K562 (cell line): ENCODE measurements around the gene ZNF787. TPM values are rescaled to one million over a fixed set of nuclear protein-coding genes. Genes with fewer than 3 reads are reported as not detected.

Source experiments
- ATF4 ChIP-seq: fragments of 450-650 bp; formaldehyde crosslinking; IDR thresholded peaks from 2 replicates; pipeline ENCODE4 v1.4.0; 2022; ENCODE audit warnings: mild to moderate bottlenecking, moderate library complexity
- ATF7 ChIP-seq: fragments of 450-650 bp; IDR thresholded peaks from 2 replicates; pipeline ENCODE4 v1.7.1; 2014; ENCODE audit warnings: mild to moderate bottlenecking, moderate library complexity
- CBFA2T3 ChIP-seq: fragments of 450-650 bp; IDR thresholded peaks from 2 replicates; pipeline ENCODE4 v1.6.1; 2017
- CBFB ChIP-seq: sonication (generic); formaldehyde crosslinking; IDR thresholded peaks from 2 replicates; pipeline ENCODE4 v1.4.0; 2020; ENCODE audit warnings: mild to moderate bottlenecking, missing genetic modification reagents
- FOSL1 ChIP-seq: fragments of 200-800 bp; sonication (Bioruptor generic); conservative IDR thresholded peaks from 2 replicates; pipeline ENCODE4 v1.6.1; 2016; ENCODE audit warnings: missing genetic modification characterization, missing compliant biosample characterization
- HMG20B ChIP-seq: fragments of 250-450 bp; sonication (Bioruptor Pico); IDR thresholded peaks from 2 replicates; pipeline ENCODE4 v1.5.0; 2021; ENCODE audit warnings: mild to moderate bottlenecking
- HOMEZ ChIP-seq: fragments of 250-450 bp; sonication (Bioruptor Pico); IDR thresholded peaks from 2 replicates; pipeline ENCODE4 v1.4.0; 2020; ENCODE audit warnings: mild to moderate bottlenecking, moderate library complexity
- KDM2B ChIP-seq: fragments of 250-450 bp; sonication (Bioruptor Pico); IDR thresholded peaks from 2 replicates; pipeline ENCODE4 v1.8.0; 2021; ENCODE audit warnings: mild to moderate bottlenecking, moderate library complexity
- L3MBTL2 ChIP-seq: fragments of 450-650 bp; IDR thresholded peaks from 2 replicates; pipeline ENCODE4 v1.6.1; 2016; ENCODE audit warnings: mild to moderate bottlenecking, moderate library complexity
- MAFF ChIP-seq: IDR thresholded peaks from 2 replicates; pipeline ENCODE4 v1.6.1; 2012; ENCODE audit warnings: low read length, improper control_type of control experiment
- MCM3 ChIP-seq: fragments of 450-650 bp; IDR thresholded peaks from 2 replicates; pipeline ENCODE4 v1.6.1; 2016
- MIER1 ChIP-seq: fragments of 450-650 bp; IDR thresholded peaks from 2 replicates; pipeline ENCODE4 v1.6.1; 2016; ENCODE audit warnings: antibody characterized with exemption, mild to moderate bottlenecking, low read depth
- NCOA6 ChIP-seq: fragments of 450-650 bp; IDR thresholded peaks from 2 replicates; pipeline ENCODE4 v1.6.1; 2017; ENCODE audit warnings: mild to moderate bottlenecking
- NKRF ChIP-seq: fragments of 450-650 bp; IDR thresholded peaks from 2 replicates; pipeline ENCODE4 v1.6.1; 2016; ENCODE audit warnings: borderline replicate concordance
- POLR2A ChIP-seq: fragments of 450-650 bp; conservative IDR thresholded peaks from 2 replicates; pipeline ENCODE4 v1.6.1; 2016
- POLR2AphosphoS5 ChIP-seq: IDR thresholded peaks from 2 replicates; pipeline ENCODE4 v1.6.1; 2011; ENCODE audit warnings: mild to moderate bottlenecking, low read depth, low read length, moderate library complexity; ENCODE audit not compliant: control insufficient read depth, insufficient read depth
- POLR2B ChIP-seq: fragments of 450-650 bp; IDR thresholded peaks from 2 replicates; pipeline ENCODE4 v1.6.1; 2018; ENCODE audit warnings: low read depth; ENCODE audit not compliant: partially characterized antibody
- RBM39 ChIP-seq: fragments of 200-400 bp; formaldehyde crosslinking; optimal IDR thresholded peaks from 2 replicates; pipeline ENCODE3; 2018; ENCODE audit warnings: low read depth, low read length
- SMAD4 ChIP-seq: fragments of 250-450 bp; sonication (Bioruptor Pico); conservative IDR thresholded peaks from 2 replicates; pipeline ENCODE4 v1.8.0; 2021; ENCODE audit warnings: inconsistent platforms, mild to moderate bottlenecking, moderate library complexity
- ZNF143 ChIP-seq: sonication (generic); formaldehyde crosslinking; IDR thresholded peaks from 2 replicates; pipeline ENCODE4 v1.9.0; 2022; ENCODE audit warnings: mild to moderate bottlenecking, missing genetic modification reagents
- ZNF518B ChIP-seq: fragments of 250-450 bp; sonication (Bioruptor Pico); IDR thresholded peaks from 2 replicates; pipeline ENCODE4 v1.5.0; 2021; ENCODE audit warnings: mild to moderate bottlenecking, moderate library complexity
- polyA plus RNA-seq, 8 experiments: library from polyadenylated mRNA; depleted of rRNA in 4 of 8; stranded (reverse) in 5 of 8; unstranded in 3 of 8; fragments of >200 nt; fragmentation: Nextera tagmentation in 2 of 8; fragmentation: Illumina TruSeq in 1 of 8; extraction: Ambion mirVana in 2 of 8; extraction: Trizol in 1 of 8; gene quantifications; 2 replicates each; pipeline versions ENCODE4 v1.2.1 to v1.2.3, GENCODE V29; 2011 to 2014; ENCODE audit warnings: inconsistent platforms in 1 of 8, missing spikeins in 1 of 8
- total RNA-seq, 7 experiments: library from RNA; depleted of rRNA in 6 of 7; stranded (reverse); fragments of >200 nt in 6 of 7; fragmentation: Illumina TruSeq in 2 of 7; extraction: Trizol in 2 of 7; gene quantifications; 2 replicates each; pipeline versions ENCODE4 v1.2.1 to v1.2.3, GENCODE V29; 2011 to 2021; ENCODE audit warnings: low replicate concordance in 1 of 7

The ZNF787 gene
- total and polyA plus RNA-seq, 9 of the 15 experiments (the other 6 are each of a cell fraction or from before 2014, with no cell fraction given), result 0.45 to 77.6 (median 7.3) TPM

- no peak for TF ChIP-seq ZNF518B (CRISPR knock-in tag)
- 0 out of 2 replicates have a peak, but pooled peaks have one; percentile 55 for TF ChIP-seq HOMEZ
- no peak for TF ChIP-seq KDM2B (CRISPR knock-in tag)
- no peak for TF ChIP-seq MIER1
- TF ChIP-seq CBFA2T3, result peak; percentile 6; the same call in 1 of the 2 replicates
- TF ChIP-seq POLR2A, result peak; percentile 76
- TF ChIP-seq ZNF143 (CRISPR knock-in tag), result 0 out of 2 replicates have a peak, but pooled peaks have one; percentile 22
- TF ChIP-seq HMG20B (CRISPR knock-in tag), result no peak
- TF ChIP-seq ATF7, result peak; percentile 84
- no peak for TF ChIP-seq RBM39
- peak; percentile 91 for TF ChIP-seq SMAD4 (CRISPR knock-in tag)
- no peak for TF ChIP-seq MCM3
- 0 out of 2 replicates have a peak, but pooled peaks have one; percentile 41 for TF ChIP-seq L3MBTL2
- no peak for TF ChIP-seq NKRF
- 0 out of 2 replicates have a peak, but pooled peaks have one; percentile 13 for TF ChIP-seq POLR2AphosphoS5
- TF ChIP-seq NCOA6, result no peak
- TF ChIP-seq ATF4 (CRISPR knock-in tag), result no peak
- peak; percentile 38 for TF ChIP-seq POLR2B
- TF ChIP-seq FOSL1 (tag), result no peak; the same call in 1 of the 2 replicates
- no peak for TF ChIP-seq CBFB (CRISPR knock-in tag)
- no peak for TF ChIP-seq MAFF
Measured at GRCh38 chr19:56121180-56122167, at the start of gene ZNF787 (continued).
